Large intestine (tissue), 3 donors: ENCODE measurements around the gene ARHGEF19. TPM values are rescaled to one million over a fixed set of nuclear protein-coding genes. Genes with fewer than 3 reads are reported as not detected.
"Not testable (repeated sequence)": the region's sequence is repeated elsewhere in the genome, so short reads cannot be mapped to it uniquely, and the experiment has no call there.

Experiments used
- DNase-seq, 2 donors: peaks; one replicate each; pipeline versions ENCODE4 v3.0.0 to v3.0.0-alpha.2; 2013
- H3K27ac ChIP-seq: one replicate; pipeline ENCODE4 v1.5.1; 2013; ENCODE audit warnings: low read length
- H3K27me3 ChIP-seq: 2 replicates; pipeline ENCODE4 v1.6.1; 2013; ENCODE audit warnings: low read length; ENCODE audit not compliant: control insufficient read depth, insufficient read depth
- H3K36me3 ChIP-seq: 2 replicates; pipeline ENCODE4 v1.6.1; 2013; ENCODE audit warnings: low read length; ENCODE audit not compliant: control insufficient read depth, insufficient read depth
- H3K4me1 ChIP-seq: one replicate; pipeline ENCODE4 v1.6.1; 2013; ENCODE audit warnings: low read length; ENCODE audit not compliant: control insufficient read depth, insufficient read depth
- H3K4me3 ChIP-seq: one replicate; pipeline ENCODE4 v1.5.1; 2013; ENCODE audit warnings: low read length
- H3K9me3 ChIP-seq: one replicate; pipeline ENCODE4 v1.6.1; 2013; ENCODE audit warnings: mild to moderate bottlenecking, low read depth, low read length, moderate library complexity; ENCODE audit not compliant: control insufficient read depth
- WGBS: methylation state at CpG from one replicate; pipeline ENCODE4 v1.1.5; 2013; ENCODE audit warnings: low lambda C conversion rate; ENCODE audit not compliant: insufficient coverage; 5-methylcytosine and 5-hydroxymethylcytosine counted together
- polyA plus RNA-seq: library from polyadenylated mRNA; unstranded; fragments of 120-200 nt; gene quantifications from one replicate; pipeline ENCODE4 v1.2.1, GENCODE V29; 2013

The ARHGEF19 gene
- polyA plus RNA-seq, 1 donor = 12.2 TPM

DNA sequence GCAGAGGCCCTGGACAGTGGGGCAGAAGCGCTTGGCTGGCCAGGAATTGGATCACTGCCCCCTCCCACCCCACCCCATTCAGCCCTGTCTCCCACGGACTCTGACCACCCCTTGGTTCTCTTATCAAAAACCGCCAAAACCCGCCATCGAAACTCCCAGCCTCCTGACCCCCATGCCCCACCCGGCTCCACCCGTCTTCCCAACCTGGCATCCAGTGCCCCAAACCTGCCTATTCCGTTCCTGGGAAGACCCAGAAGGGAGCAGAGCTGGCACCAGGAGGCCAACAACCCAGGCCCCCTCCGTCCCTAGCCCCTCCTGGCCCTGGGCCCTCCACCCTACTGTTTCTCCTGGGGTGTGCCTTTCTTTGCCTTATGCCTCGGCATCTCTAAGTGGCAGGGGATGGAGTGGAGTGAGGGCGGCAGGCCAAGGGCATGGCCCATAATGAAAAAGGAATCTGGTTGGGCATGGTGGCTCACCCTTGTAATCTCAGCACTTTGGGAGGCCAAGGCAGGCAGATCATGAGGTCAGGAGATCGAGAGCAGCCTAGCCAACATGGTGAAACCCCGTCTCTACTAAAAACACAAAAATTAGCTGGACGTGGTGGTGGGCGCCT lies 40.1 kb downstream of the ARHGEF19 start:
- Histone ChIP-seq H3K4me1 (peaks cover 58% of the 10 kb centered on the region), H3K27me3 (no peaks in the 10 kb centered on the region), H3K4me3 (no peak overlapping the region), H3K9me3 (peaks cover 2% of the 10 kb centered on the region), H3K36me3 (no peaks in the 10 kb centered on the region), H3K27ac (peak overlapping the region; percentile 97)
- DNase-seq = peak in 1 of 2 donors; percentile 50
- no CpG with 5 or more reads among the region's 15 CpGs for WGBS

DNA sequence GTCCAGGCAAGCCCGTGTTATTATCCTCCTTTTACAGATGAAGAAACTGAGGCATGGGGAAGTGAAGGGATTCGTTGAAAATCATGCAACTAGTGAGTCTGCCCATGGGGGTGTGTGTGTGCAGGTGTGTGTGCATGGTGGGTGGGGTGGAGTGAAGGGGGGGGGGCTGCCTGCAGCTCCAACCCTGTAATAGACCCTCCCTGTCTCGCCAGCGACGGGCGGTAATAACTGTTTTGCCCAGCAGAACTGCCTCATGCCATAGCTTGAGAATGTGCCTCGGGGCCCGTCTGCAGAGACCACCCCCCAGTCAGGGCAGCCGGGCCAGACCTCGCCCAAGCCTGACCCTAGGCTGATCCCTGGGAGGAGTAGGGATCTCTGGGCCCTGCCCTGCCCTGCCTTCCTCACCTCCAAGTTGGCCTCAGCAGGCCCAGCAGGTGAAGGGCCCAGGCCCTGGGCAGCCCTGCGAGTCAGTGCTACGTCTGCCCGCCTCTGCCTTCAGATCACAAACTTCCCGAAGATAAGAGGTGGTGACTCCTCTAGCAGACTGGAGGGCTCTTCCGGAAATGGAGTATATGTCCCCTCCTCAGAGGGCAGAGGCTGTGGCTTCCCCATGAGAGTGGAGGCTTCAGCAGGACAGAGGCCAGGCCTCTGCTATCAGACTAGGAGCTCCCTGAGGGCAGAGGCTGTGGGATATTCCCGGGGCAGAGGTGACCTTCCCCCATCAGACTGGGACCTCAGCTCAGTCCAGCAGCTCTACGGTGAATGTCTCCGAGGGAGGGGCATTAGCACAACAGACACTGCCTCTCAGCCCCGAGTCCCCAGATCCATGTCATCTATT lies 40.9 kb downstream of the ARHGEF19 start:
- no peaks in the 10 kb centered on the region for H3K27me3 ChIP-seq
- peaks cover 2% of the 10 kb centered on the region for H3K9me3 ChIP-seq
- DNase-seq = peak in 1 of 2 donors; percentile 63
- no peaks in the 10 kb centered on the region for H3K36me3 ChIP-seq
- WGBS = no CpG with 5 or more reads among the region's 19 CpGs
- no peak overlapping the region for H3K4me3 ChIP-seq
- peak overlapping the region; percentile 19 for H3K27ac ChIP-seq
- peaks cover 56% of the 10 kb centered on the region for H3K4me1 ChIP-seq

DNA sequence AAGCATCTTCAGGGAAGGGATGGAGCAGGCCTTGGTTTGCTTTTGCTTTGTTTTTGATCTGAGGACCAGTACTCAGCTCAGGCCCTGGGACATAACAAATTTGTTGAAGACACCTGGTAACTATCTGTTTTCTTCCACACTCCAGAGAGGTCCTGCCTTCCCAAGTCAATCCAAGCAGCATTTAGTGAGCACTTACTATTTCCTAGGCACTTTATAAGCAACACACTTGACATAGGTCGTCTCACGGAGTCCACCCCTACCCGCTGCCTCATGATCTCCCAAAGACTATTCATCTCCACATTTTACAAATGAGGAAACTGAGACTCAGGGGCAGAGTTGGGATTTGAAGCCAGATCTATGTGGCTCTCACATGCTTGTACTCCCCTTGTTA lies 42.2 kb downstream of the ARHGEF19 start:
- H3K4me1 ChIP-seq = peaks cover 52% of the 10 kb centered on the region
- no peak for DNase-seq
- H3K36me3 ChIP-seq = no peaks in the 10 kb centered on the region
- no peaks in the 10 kb centered on the region for H3K27me3 ChIP-seq
- H3K9me3 ChIP-seq = peaks cover 2% of the 10 kb centered on the region
- no peak overlapping the region for H3K4me3 ChIP-seq
- no CpG with 5 or more reads among the region's 3 CpGs for WGBS
- no peak overlapping the region for H3K27ac ChIP-seq

DNA sequence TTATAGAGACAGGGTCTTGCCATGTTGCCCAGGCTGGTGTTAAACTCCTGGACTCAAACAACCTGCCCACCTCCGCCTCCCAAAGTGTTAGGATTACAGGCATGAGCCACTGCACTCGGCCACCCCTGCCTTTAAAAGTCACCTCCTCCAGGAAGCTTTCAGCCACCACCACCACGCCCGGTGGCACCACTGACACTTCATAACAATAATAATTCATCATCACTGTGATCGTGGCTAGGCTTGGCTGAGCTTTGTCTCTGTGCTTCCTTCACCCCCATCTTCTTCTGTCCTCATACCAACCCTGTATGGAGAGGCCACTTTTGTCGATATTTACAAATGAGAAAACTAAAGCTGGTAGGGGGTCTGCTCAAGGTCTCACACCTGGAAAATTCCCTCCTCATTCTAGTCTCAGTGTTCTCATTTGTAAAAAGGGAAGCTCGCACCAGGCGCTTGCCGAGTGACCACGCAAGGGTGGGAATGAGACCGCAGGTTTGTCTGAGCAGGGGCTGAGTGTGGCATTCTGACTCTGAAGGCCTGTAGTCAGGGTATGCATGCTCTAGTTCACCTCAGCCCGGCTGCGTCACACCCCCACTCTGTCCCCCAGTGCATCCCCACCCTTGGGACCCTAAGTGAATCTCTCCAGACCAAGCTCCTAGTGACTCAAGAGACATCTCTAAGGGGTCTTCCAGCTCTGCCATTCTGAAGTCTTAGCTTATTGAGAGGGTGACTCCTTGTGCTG lies 43.7 kb downstream of the ARHGEF19 start:
- Histone ChIP-seq H3K9me3 (peaks cover 2% of the 10 kb centered on the region), H3K4me3 (no peak overlapping the region), H3K27ac (no peak overlapping the region), H3K36me3 (no peaks in the 10 kb centered on the region), H3K27me3 (no peaks in the 10 kb centered on the region), H3K4me1 (peaks cover 40% of the 10 kb centered on the region)
- WGBS = no CpG with 5 or more reads among the region's 13 CpGs
- DNase-seq = no peak

DNA sequence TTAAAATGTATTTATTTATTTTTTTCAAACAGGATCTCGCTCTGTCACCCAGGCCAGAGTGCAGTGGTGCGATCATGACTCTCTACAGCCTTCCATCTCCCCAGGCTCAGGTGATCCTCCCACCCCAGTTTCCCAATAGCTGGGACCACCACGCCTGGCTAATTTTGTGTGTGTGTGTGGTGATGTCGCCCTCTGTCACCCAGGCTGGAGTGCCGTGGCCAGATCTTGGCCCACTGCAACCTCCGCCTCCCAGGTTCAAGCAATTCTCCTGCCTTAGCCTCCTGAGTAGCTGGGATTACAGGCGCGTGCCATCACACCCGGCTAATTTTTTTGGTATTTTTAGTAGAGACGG lies 44.3 kb downstream of the ARHGEF19 start:
- H3K9me3 ChIP-seq, H3K27ac ChIP-seq, H3K27me3 ChIP-seq, DNase-seq, H3K36me3 ChIP-seq: not testable (repeated sequence)
- peaks cover 33% of the 10 kb centered on the region for H3K4me1 ChIP-seq
- 0% methylated on average over 1 of the region's 10 CpGs for WGBS
- H3K4me3 ChIP-seq = peak overlapping the region; percentile 66

DNA sequence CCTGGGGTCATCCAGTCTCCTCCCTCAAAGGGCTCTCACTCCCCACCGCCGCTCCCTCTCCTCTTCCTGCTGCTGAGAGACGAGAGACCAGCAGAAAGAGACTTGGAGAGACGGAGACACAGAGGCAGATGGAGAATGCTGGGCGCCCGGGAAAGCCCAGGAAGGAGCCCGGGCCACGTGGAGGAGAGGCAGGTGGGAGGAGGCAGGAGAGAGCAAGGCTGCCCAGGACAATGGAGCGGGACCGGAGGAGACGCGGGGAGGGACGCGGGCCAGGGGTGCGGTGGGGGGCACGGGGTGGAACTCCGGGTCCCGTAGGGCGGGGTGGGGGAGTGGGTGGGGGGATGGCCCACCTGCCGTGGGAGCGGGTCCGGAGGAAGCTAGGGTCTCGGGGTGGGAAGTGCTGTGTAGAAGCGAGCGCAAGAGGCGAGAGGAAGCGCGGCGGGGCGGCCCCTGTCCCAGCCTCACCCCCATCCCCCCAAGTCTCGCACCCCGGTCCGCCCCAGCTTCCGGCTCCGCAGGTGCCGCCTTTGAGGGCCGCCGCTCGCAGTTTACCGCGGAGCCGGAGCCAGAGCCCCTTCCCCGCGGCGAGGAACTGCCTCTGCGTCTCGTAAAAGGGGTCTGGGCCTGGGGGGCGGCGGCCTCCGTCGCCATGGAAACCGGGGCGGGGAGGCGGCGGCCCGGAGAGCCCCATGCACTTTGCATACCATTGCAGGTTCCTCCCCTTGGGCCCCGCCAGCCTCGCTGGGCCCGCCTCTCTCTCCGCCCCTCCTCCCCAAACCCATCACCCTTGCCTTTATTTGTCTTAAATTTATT lies 44.9 kb downstream of the ARHGEF19 start:
- WGBS = no CpG with 5 or more reads among the region's 60 CpGs
- Histone ChIP-seq H3K27ac (peak overlapping the region; percentile 2), H3K36me3 (no peaks in the 10 kb centered on the region)

DNA sequence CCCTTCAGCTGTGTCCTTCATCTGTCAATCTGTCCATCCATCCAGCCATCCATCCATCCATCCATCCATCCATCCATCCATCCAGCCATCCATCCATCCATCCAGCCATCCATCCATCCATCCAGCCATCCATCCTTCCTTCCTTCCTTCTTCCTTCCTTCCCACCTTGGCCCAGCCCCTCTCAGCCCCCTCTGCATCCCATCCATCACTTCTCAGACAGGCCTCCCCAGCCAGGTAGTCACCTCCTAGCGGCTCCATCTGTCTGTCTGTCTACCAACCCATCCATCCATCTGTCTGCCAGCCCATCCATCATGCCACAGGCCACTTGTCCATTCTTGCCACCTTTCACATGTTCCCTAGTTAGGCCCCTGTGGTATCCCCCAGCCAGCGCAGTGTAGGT lies 46.3 kb downstream of the ARHGEF19 start:
- Histone ChIP-seq H3K27ac (no peak overlapping the region), H3K9me3 (peaks cover 2% of the 10 kb centered on the region), H3K27me3 (no peaks in the 10 kb centered on the region), H3K4me3 (no peak overlapping the region), H3K4me1 (peaks cover 22% of the 10 kb centered on the region), H3K36me3 (no peaks in the 10 kb centered on the region)
- DNase-seq = no peak
- WGBS = no CpG with 5 or more reads among the region's 2 CpGs

More for the DNA sequence above, 44.9 kb downstream of the ARHGEF19 start:
- H3K4me1 ChIP-seq = peaks cover 28% of the 10 kb centered on the region
- H3K9me3 ChIP-seq = peaks cover 2% of the 10 kb centered on the region
- H3K4me3 ChIP-seq = peak overlapping the region; percentile 66
- H3K27me3 ChIP-seq = no peaks in the 10 kb centered on the region
- peak in 1 of 2 donors; percentile 76 for DNase-seq

DNA sequence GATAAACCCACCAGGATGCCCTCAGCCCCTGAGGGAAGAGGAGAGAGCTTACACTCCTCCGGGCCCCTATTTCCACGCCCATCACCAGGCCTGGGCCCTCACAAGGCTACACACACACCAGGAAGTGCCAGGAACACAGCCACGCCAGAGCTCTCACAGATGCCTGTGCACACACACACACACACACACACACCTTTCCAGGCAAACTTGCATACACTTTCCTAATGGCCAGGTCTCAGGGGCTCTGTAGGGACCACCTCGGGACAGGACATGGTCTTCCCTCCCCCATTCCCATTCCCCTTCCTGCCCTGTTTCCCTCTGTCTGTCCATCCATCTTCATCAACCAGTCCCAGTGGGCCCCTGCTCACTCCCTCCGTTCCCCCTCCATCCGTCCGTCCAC lies 46.9 kb downstream of the ARHGEF19 start:
- peak in 1 of 2 donors; percentile 63 for DNase-seq
- Histone ChIP-seq H3K4me3 (no peak overlapping the region), H3K27ac (no peak overlapping the region), H3K9me3 (peaks cover 2% of the 10 kb centered on the region), H3K27me3 (no peaks in the 10 kb centered on the region), H3K36me3 (no peaks in the 10 kb centered on the region), H3K4me1 (peaks cover 21% of the 10 kb centered on the region)
- no CpG with 5 or more reads among the region's 7 CpGs for WGBS

DNA sequence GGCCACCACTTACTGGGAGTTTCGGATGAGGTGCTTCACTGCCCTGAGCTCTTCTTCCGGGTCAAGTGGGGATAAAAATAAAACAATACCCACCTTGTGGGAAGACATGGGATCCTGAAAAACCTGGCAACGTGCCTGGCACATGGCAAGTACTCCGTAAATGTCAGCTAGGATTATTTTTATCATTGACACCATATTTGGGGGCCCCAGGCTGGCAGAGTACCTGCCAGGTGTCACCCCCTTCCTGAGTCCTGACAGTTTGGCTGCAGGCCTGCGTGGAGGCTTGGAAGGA lies 47.4 kb downstream of the ARHGEF19 start:
- no CpG with 5 or more reads among the region's 5 CpGs for WGBS
- H3K36me3 ChIP-seq = no peaks in the 10 kb centered on the region
- no peak for DNase-seq
- H3K9me3 ChIP-seq = peaks cover 2% of the 10 kb centered on the region
- H3K4me1 ChIP-seq = peaks cover 23% of the 10 kb centered on the region
- H3K27me3 ChIP-seq = no peaks in the 10 kb centered on the region
- H3K4me3 ChIP-seq = no peak overlapping the region
- no peak overlapping the region for H3K27ac ChIP-seq
